Suprapubic skin (tissue), 4 donors: Measurements from ENCODE around the gene ADGRD1.

Source experiments
- POLR2A ChIP-seq, 2 donors: fragments of 450-650 bp; IDR thresholded peaks; one replicate each; pipeline ENCODE4 v1.6.1; 2017; ENCODE audit warnings: antibody characterized with exemption in 2 of 2, mild to moderate bottlenecking in 2 of 2, moderate library complexity in 2 of 2
- POLR2AphosphoS5 ChIP-seq, 3 donors: sonication (generic); formaldehyde crosslinking; IDR thresholded peaks; one replicate each; pipeline ENCODE4 v1.6.1; 2017; ENCODE audit warnings: antibody characterized with exemption in 3 of 3
- TF ChIP-seq, protein P1 (sequence below), 2 donors: fragments of 200-600 bp in 1 of 2; fragments of 450-650 bp in 1 of 2; sonication (generic) in 1 of 2; IDR thresholded peaks; one replicate each; pipeline ENCODE4 v1.5.1; 2016 to 2019; ENCODE audit warnings: antibody characterized with exemption in 2 of 2, mild to moderate bottlenecking in 1 of 2, moderate library complexity in 1 of 2

- TF ChIP-seq, protein P1, sequence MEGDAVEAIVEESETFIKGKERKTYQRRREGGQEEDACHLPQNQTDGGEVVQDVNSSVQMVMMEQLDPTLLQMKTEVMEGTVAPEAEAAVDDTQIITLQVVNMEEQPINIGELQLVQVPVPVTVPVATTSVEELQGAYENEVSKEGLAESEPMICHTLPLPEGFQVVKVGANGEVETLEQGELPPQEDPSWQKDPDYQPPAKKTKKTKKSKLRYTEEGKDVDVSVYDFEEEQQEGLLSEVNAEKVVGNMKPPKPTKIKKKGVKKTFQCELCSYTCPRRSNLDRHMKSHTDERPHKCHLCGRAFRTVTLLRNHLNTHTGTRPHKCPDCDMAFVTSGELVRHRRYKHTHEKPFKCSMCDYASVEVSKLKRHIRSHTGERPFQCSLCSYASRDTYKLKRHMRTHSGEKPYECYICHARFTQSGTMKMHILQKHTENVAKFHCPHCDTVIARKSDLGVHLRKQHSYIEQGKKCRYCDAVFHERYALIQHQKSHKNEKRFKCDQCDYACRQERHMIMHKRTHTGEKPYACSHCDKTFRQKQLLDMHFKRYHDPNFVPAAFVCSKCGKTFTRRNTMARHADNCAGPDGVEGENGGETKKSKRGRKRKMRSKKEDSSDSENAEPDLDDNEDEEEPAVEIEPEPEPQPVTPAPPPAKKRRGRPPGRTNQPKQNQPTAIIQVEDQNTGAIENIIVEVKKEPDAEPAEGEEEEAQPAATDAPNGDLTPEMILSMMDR (IDR thresholded peaks at IDR 0.05), result no peak
- TF ChIP-seq POLR2A (IDR thresholded peaks at IDR 0.05), result no peak
- TF ChIP-seq POLR2AphosphoS5 (IDR thresholded peaks at IDR 0.05), result no peak
These were observed 18.3 kb downstream of the ADGRD1 start for GRCh38 chr12:130971925-130972585.
